ENCODE data around the gene PCDHGA5.

DNA sequence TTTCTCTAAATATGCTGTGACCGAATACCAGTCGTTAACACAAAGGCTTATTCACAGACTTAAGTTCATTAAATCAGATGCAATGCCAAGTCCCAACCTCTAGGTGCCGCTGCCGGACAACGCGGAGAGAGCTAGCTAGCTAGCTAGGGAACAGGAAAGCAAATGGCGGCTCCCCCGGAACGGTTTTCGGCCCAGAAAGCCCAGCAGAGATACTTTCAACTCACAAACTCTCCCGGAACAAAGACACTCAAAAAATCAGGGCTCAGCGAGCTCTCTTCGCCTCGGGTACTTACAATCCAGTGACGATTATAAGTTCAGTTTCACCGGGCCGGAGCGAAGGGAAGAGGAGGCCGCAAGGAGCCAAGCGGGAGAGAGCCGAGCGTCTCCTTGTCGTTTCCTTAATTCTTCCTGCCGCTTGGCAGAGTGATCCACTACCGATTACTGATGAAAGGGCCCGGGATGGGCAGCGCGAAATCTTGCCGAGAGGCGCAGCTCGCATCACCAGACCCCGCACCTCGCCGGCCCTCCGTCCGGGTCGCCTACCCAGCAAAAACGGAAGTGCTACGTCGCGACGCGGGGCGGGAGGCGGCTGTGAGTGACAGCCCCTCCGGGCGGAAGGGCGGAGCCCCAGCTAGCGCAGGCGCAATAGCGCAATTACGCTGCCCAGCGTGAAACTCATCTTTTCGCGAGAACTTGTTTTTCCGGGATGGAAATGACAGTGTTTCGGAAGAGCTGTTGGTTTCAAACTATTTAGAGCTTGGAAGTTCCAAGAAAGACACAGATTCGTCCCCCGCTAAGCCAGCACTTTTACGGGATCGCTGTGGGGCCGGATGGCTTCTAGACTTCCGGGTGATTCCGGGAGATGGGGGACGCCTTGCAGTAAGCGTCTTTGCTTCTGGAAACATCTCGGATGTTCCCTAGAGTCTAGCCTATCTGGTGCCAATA, 43.5 kb upstream of the PCDHGA5 start, which contains the start of gene TAF7:
- TF ChIP-seq, protein P1, sequence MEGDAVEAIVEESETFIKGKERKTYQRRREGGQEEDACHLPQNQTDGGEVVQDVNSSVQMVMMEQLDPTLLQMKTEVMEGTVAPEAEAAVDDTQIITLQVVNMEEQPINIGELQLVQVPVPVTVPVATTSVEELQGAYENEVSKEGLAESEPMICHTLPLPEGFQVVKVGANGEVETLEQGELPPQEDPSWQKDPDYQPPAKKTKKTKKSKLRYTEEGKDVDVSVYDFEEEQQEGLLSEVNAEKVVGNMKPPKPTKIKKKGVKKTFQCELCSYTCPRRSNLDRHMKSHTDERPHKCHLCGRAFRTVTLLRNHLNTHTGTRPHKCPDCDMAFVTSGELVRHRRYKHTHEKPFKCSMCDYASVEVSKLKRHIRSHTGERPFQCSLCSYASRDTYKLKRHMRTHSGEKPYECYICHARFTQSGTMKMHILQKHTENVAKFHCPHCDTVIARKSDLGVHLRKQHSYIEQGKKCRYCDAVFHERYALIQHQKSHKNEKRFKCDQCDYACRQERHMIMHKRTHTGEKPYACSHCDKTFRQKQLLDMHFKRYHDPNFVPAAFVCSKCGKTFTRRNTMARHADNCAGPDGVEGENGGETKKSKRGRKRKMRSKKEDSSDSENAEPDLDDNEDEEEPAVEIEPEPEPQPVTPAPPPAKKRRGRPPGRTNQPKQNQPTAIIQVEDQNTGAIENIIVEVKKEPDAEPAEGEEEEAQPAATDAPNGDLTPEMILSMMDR (IDR thresholded peaks at IDR 0.05; ENCODE audit: low read depth, low read length, poor library complexity, severe bottlenecking) = peak; percentile 87
- TF ChIP-seq EZH2phosphoT487 (IDR thresholded peaks at IDR 0.05; ENCODE audit: borderline replicate concordance, low read length) = no peak

Measured in DOHH2 (cell line).